AG10803 (cell line): ENCODE data around the gene LYVE1.

Source experiments
- DNase-seq: peaks from one replicate; pipeline ENCODE4 v3.0.0; 2010; ENCODE audit warnings: low read depth
- H3K4me3 ChIP-seq: 2 replicates; pipeline ENCODE4 v1.5.1; 2011; ENCODE audit warnings: mild to moderate bottlenecking, low read length, control low read depth
- CTCF ChIP-seq: conservative IDR thresholded peaks from 2 replicates; pipeline ENCODE4 v1.5.1; 2011; ENCODE audit warnings: mild to moderate bottlenecking, low read length, control low read depth, inconsistent platforms

LYVE1 gene

GRCh38 chr11:10539339-10539738 is 29.1 kb downstream of the LYVE1 start:
- TF ChIP-seq CTCF, result no peak
- H3K4me3 ChIP-seq, result no peak overlapping the region

DNA sequence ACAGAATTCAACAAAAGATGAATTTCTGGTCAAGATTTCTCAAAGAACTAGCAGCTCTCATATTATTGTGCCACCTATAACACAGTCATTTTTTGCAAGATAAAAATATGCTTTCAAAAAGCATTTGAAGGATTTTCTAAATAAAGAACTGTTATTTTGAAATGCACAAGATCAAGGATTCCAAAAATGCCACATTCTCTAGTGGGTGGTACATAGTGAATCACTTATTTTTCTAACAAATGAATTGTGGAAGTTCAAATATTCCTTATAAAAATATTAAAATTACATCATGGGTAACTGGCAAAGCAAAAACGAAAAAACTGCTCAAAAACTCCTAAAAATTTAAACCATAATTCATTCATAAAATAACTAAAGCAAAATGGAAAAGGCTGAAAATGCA is 29.5 kb downstream of the LYVE1 start:
- TF ChIP-seq CTCF, result no peak
- no peak overlapping the region for H3K4me3 ChIP-seq

More at GRCh38 chr11:10539339-10539738, 29.1 kb downstream of the LYVE1 start:
- DNase-seq, result no peak

DNA sequence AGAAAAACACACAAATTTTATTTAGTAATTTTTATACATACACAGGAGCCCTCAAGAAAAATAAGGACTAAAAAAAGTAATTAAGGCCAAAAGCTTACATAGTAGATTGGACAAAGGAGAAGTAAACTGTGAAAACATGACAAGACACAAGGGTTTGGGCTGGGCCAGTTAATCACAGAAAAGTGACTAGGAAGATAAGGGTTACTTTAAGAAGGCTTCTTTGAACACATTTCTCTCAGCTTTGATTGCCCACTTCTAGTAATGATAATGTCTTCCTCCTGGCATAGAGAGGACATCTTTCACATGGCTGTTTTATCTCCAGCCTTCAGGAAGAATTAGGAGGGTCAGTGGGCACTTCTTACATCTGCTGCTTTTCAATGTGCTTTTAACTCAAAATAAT is 30.9 kb downstream of the LYVE1 start:
- H3K4me3 ChIP-seq, result no peak overlapping the region

More for the DNA sequence above, 29.5 kb downstream of the LYVE1 start:
- no peak for DNase-seq

GRCh38 chr11:10534316-10534715 is 34.1 kb downstream of the LYVE1 start:
- no peak for DNase-seq
- H3K4me3 ChIP-seq, result no peak overlapping the region
- TF ChIP-seq CTCF, result no peak

More for the DNA sequence above, 30.9 kb downstream of the LYVE1 start:
- no peak for DNase-seq
- no peak for TF ChIP-seq CTCF

GRCh38 chr11:10533323-10533722 is 35.1 kb downstream of the LYVE1 start:
- no peak for DNase-seq
- TF ChIP-seq CTCF, result no peak
- H3K4me3 ChIP-seq, result no peak overlapping the region

GRCh38 chr11:10532526-10532925 is 35.9 kb downstream of the LYVE1 start:
- H3K4me3 ChIP-seq, result no peak overlapping the region
- DNase-seq, result no peak
- no peak for TF ChIP-seq CTCF

DNA sequence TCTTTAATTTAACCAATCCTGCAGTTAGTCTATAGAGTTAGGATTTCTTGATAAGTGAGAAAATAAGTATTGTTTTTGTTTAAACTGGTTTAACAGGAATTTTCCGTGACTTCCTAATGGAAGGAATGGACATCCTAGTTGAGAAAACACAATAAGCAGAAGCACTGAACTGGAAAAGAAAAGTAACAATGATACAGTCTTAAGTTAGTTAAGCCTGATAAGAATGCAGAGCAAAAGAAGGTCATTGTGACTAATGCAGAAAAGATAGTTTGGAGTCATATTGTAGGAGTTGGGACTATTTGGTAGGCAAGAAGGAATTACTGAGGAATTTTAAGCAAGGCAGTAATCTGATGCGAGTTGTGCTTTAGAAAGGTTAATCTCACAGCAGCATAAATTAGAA is 39.2 kb downstream of the LYVE1 start:
- H3K4me3 ChIP-seq, result no peak overlapping the region
- TF ChIP-seq CTCF, result no peak
- DNase-seq, result peak; percentile 38
